ENCODE data around the gene ZSCAN21. TPM values are rescaled to one million over a fixed set of nuclear protein-coding genes. Genes with fewer than 3 reads are reported as not detected.

The ZSCAN21 gene
- total and polyA plus RNA-seq, 2 donors (not counting 3 experiments of a cell fraction or from before 2014, with no cell fraction given): 7.4 to 7.7 TPM

DNA sequence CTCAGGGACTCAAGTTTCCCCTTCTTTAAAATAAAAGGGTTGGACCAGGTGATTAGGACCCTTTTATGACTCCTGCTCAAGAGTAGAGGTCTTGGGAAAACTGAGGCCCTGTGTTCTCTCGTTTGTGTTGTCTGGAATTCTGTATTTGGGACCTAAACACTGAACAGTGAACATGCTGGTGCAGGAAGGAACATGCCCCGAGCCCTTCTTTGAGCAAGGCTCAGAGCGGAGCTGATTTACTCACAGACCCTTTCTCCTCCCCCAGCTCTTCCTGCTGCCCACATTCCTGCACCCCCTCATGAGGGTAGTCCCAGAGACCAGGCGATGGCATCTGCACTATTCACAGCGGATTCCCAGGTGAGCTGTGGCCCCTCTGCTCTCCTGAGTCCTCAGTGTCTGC is 20.0 kb upstream of the ZSCAN21 start:
- Histone ChIP-seq H3K27me3 (ENCODE audit: control insufficient read depth in 2 of 2, insufficient read depth in 2 of 2, low read length in 2 of 2) (no peaks in the 10 kb centered on the region), H3K9ac (replicated peaks; ENCODE audit: extremely low read depth, insufficient read depth, low read length) (no peak overlapping the region), H3K79me2 (ENCODE audit: control insufficient read depth, insufficient read depth, low read length) (no peaks in the 10 kb centered on the region), H3K27ac (ENCODE audit: insufficient read depth, low read depth, low read length) (no peak overlapping the region), H3K4me3 (replicated peaks in 1 of 3; ENCODE audit: insufficient read depth in 1 of 3, low read depth in 1 of 3, low read length in 3 of 3) (no peak overlapping the region), H2AFZ (ENCODE audit: low read depth, low read length) (no peak overlapping the region), H3K9me1 (replicated peaks; ENCODE audit: control insufficient read depth, extremely low read depth, insufficient read depth, low read length) (no peaks in the 10 kb centered on the region), H3K4me1 (ENCODE audit: control insufficient read depth, extremely low read depth, insufficient read depth, low read length) (peaks cover 4% of the 10 kb centered on the region), H3K36me3 (ENCODE audit: control insufficient read depth in 2 of 2, extremely low read depth in 1 of 2, insufficient read depth in 2 of 2, low read length in 2 of 2) (peaks cover 23 to 40% of the 10 kb centered on the region in 2 experiments), H3K4me2 (ENCODE audit: insufficient read depth, low read length) (no peak overlapping the region), H4K20me1 (replicated peaks; ENCODE audit: control insufficient read depth, extremely low read depth, insufficient read depth, low read length) (no peaks in the 10 kb centered on the region), H3K9me3 (replicated peaks; ENCODE audit: control insufficient read depth, insufficient read depth, low read length) (no peaks in the 10 kb centered on the region)
- CTCF ChIA-PET: interaction anchor here (0.7 to 1.3 kb wide), 4 partner anchors 9 to 36 kb away, joined by 3 to 5 read pairs (median 4); partner anchors contain the start of gene ZSCAN21
- FAIRE-seq (no peak), DNase-seq (ENCODE audit: low read depth, low spot score) (no peak)
- TF ChIP-seq FOS (IDR thresholded peaks at IDR 0.05; ENCODE audit: borderline replicate concordance, insufficient read depth, low read length): no peak
- TF ChIP-seq GATA2 (IDR thresholded peaks at IDR 0.05; ENCODE audit: insufficient read depth, insufficient read length, low read depth, low read length): no peak
- no peak for TF ChIP-seq POLR2AphosphoS5 (IDR thresholded peaks at IDR 0.05; ENCODE audit: insufficient read depth, low read depth, low read length)
- TF ChIP-seq EZH2 (IDR thresholded peaks at IDR 0.05; ENCODE audit: borderline replicate concordance, low read depth, low read length, severe bottlenecking): no peak
- no peak for TF ChIP-seq POLR2A (IDR thresholded peaks at IDR 0.05; ENCODE audit: low read depth, low read length)
- TF ChIP-seq MYC (IDR thresholded peaks at IDR 0.05; ENCODE audit: low read depth, low read length): no peak
- TF ChIP-seq, protein P1, sequence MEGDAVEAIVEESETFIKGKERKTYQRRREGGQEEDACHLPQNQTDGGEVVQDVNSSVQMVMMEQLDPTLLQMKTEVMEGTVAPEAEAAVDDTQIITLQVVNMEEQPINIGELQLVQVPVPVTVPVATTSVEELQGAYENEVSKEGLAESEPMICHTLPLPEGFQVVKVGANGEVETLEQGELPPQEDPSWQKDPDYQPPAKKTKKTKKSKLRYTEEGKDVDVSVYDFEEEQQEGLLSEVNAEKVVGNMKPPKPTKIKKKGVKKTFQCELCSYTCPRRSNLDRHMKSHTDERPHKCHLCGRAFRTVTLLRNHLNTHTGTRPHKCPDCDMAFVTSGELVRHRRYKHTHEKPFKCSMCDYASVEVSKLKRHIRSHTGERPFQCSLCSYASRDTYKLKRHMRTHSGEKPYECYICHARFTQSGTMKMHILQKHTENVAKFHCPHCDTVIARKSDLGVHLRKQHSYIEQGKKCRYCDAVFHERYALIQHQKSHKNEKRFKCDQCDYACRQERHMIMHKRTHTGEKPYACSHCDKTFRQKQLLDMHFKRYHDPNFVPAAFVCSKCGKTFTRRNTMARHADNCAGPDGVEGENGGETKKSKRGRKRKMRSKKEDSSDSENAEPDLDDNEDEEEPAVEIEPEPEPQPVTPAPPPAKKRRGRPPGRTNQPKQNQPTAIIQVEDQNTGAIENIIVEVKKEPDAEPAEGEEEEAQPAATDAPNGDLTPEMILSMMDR (IDR thresholded peaks at IDR 0.05; ENCODE audit: extremely low read depth in 1 of 2, insufficient read depth in 1 of 2, low read depth in 1 of 2, low read length in 2 of 2): no peak
- TF ChIP-seq, protein P2, sequence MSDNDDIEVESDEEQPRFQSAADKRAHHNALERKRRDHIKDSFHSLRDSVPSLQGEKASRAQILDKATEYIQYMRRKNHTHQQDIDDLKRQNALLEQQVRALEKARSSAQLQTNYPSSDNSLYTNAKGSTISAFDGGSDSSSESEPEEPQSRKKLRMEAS (IDR thresholded peaks at IDR 0.05; ENCODE audit: insufficient read depth, insufficient read length): no peak
- no peak for TF ChIP-seq JUN (IDR thresholded peaks at IDR 0.05; ENCODE audit: borderline replicate concordance, insufficient read depth, insufficient read length, low read depth)
- intact Hi-C loops (cut with micrococcal nuclease): no loop called here
- POLR2A ChIA-PET: interaction anchor here (0.5 kb wide), 1 partner anchor 595 kb away, joined by 3 read pairs; no protein-coding TSS in a partner anchor
- dilution Hi-C loops (cut with MboI; ENCODE audit: extremely low pct_ligation_motif_present, low sequenced_read_pairs): no loop called here
- no TSS peak for BruUV-seq (replicated peaks)
